ENCODE results near the gene TMEM45B. TPM values are rescaled to one million over a fixed set of nuclear protein-coding genes. Genes with fewer than 3 reads are reported as not detected.

Gene TMEM45B
- total and polyA plus RNA-seq, 2 of the 13 experiments (the other 11 are each of a cell fraction or from before 2014, with no cell fraction given): 29.1 to 181 TPM

DNA sequence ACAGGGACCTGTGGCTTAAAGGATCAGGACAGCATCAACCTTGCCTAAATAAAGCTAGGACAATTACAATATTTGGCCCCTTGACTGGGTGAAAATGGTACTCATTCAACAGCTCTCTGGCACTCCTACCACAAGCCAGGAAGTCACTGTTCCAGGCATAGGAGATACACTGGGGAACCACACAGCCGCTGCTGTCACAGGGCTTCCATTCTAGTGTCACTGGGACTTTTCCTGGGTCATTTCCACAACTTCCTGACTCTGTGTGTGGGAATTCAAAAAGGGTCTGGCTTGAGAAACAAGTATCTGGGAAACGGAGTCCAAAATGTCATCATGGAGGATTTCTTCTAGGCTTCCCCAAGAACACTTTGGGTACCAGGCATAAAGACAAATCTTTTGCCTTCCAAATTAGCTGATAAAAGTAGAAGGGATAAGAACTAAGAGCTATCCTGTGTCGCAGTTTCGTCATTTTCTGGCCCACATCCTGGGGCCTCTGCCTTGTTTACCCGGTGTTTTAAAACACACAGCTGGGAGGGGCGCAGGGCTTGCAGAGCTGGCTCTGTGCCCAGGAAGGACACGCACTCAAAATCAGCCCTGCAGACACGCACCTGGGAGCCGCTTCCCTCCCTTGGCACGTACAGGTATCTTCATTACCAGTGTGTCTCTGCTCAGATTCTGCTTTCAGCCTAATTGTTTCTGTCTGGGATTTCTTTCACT, 38.0 kb downstream of the TMEM45B start (continued):
- TF ChIP-seq, protein P1, sequence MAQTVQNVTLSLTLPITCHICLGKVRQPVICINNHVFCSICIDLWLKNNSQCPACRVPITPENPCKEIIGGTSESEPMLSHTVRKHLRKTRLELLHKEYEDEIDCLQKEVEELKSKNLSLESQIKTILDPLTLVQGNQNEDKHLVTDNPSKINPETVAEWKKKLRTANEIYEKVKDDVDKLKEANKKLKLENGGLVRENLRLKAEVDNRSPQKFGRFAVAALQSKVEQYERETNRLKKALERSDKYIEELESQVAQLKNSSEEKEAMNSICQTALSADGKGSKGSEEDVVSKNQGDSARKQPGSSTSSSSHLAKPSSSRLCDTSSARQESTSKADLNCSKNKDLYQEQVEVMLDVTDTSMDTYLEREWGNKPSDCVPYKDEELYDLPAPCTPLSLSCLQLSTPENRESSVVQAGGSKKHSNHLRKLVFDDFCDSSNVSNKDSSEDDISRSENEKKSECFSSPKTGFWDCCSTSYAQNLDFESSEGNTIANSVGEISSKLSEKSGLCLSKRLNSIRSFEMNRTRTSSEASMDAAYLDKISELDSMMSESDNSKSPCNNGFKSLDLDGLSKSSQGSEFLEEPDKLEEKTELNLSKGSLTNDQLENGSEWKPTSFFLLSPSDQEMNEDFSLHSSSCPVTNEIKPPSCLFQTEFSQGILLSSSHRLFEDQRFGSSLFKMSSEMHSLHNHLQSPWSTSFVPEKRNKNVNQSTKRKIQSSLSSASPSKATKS (CRISPR knock-in tag; IDR thresholded peaks at IDR 0.05): no peak
- TF ChIP-seq GATAD1 (CRISPR knock-in tag; IDR thresholded peaks at IDR 0.05) (peak; percentile 68), SPEN (CRISPR knock-in tag; IDR thresholded peaks at IDR 0.05; ENCODE audit: low read depth) (peak; percentile 81; the same call in 1 of the 2 replicates), ZNF234 (CRISPR knock-in tag; conservative IDR thresholded peaks at IDR 0.05) (no peak), HNRNPK (IDR thresholded peaks at IDR 0.05; ENCODE audit: low read depth, low read length, poor library complexity, severe bottlenecking) (no peak), KLF16 (CRISPR knock-in tag; IDR thresholded peaks at IDR 0.05) (peak in 1 of 2 experiments; percentile 78; a peak in 2 of 4 replicates), POLR2AphosphoS2 (IDR thresholded peaks at IDR 0.05; ENCODE audit: low read depth, low read length) (no peak), ATF7-NPFF (CRISPR knock-in tag; IDR thresholded peaks at IDR 0.05; ENCODE audit: low read depth) (no peak), ZNF577 (CRISPR knock-in tag; IDR thresholded peaks at IDR 0.05; ENCODE audit: borderline replicate concordance, low read depth) (no peak), CENPT (CRISPR knock-in tag; IDR thresholded peaks at IDR 0.05; ENCODE audit: low read depth) (no peak)
- TF ChIP-seq, protein P2, sequence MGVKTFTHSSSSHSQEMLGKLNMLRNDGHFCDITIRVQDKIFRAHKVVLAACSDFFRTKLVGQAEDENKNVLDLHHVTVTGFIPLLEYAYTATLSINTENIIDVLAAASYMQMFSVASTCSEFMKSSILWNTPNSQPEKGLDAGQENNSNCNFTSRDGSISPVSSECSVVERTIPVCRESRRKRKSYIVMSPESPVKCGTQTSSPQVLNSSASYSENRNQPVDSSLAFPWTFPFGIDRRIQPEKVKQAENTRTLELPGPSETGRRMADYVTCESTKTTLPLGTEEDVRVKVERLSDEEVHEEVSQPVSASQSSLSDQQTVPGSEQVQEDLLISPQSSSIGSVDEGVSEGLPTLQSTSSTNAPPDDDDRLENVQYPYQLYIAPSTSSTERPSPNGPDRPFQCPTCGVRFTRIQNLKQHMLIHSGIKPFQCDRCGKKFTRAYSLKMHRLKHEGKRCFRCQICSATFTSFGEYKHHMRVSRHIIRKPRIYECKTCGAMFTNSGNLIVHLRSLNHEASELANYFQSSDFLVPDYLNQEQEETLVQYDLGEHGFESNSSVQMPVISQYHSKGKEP (CRISPR knock-in tag; IDR thresholded peaks at IDR 0.05): no peak
- TF ChIP-seq, protein P3, sequence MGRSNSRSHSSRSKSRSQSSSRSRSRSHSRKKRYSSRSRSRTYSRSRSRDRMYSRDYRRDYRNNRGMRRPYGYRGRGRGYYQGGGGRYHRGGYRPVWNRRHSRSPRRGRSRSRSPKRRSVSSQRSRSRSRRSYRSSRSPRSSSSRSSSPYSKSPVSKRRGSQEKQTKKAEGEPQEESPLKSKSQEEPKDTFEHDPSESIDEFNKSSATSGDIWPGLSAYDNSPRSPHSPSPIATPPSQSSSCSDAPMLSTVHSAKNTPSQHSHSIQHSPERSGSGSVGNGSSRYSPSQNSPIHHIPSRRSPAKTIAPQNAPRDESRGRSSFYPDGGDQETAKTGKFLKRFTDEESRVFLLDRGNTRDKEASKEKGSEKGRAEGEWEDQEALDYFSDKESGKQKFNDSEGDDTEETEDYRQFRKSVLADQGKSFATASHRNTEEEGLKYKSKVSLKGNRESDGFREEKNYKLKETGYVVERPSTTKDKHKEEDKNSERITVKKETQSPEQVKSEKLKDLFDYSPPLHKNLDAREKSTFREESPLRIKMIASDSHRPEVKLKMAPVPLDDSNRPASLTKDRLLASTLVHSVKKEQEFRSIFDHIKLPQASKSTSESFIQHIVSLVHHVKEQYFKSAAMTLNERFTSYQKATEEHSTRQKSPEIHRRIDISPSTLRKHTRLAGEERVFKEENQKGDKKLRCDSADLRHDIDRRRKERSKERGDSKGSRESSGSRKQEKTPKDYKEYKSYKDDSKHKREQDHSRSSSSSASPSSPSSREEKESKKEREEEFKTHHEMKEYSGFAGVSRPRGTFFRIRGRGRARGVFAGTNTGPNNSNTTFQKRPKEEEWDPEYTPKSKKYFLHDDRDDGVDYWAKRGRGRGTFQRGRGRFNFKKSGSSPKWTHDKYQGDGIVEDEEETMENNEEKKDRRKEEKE (IDR thresholded peaks at IDR 0.05): no peak
- TF ChIP-seq, protein P4, sequence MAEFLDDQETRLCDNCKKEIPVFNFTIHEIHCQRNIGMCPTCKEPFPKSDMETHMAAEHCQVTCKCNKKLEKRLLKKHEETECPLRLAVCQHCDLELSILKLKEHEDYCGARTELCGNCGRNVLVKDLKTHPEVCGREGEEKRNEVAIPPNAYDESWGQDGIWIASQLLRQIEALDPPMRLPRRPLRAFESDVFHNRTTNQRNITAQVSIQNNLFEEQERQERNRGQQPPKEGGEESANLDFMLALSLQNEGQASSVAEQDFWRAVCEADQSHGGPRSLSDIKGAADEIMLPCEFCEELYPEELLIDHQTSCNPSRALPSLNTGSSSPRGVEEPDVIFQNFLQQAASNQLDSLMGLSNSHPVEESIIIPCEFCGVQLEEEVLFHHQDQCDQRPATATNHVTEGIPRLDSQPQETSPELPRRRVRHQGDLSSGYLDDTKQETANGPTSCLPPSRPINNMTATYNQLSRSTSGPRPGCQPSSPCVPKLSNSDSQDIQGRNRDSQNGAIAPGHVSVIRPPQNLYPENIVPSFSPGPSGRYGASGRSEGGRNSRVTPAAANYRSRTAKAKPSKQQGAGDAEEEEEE (CRISPR knock-in tag; IDR thresholded peaks at IDR 0.05; ENCODE audit: borderline replicate concordance): no peak
- TF ChIP-seq, protein P5, sequence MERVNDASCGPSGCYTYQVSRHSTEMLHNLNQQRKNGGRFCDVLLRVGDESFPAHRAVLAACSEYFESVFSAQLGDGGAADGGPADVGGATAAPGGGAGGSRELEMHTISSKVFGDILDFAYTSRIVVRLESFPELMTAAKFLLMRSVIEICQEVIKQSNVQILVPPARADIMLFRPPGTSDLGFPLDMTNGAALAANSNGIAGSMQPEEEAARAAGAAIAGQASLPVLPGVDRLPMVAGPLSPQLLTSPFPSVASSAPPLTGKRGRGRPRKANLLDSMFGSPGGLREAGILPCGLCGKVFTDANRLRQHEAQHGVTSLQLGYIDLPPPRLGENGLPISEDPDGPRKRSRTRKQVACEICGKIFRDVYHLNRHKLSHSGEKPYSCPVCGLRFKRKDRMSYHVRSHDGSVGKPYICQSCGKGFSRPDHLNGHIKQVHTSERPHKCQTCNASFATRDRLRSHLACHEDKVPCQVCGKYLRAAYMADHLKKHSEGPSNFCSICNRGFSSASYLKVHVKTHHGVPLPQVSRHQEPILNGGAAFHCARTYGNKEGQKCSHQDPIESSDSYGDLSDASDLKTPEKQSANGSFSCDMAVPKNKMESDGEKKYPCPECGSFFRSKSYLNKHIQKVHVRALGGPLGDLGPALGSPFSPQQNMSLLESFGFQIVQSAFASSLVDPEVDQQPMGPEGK (CRISPR knock-in tag; IDR thresholded peaks at IDR 0.05): peak; percentile 87
- TF ChIP-seq, protein P6, sequence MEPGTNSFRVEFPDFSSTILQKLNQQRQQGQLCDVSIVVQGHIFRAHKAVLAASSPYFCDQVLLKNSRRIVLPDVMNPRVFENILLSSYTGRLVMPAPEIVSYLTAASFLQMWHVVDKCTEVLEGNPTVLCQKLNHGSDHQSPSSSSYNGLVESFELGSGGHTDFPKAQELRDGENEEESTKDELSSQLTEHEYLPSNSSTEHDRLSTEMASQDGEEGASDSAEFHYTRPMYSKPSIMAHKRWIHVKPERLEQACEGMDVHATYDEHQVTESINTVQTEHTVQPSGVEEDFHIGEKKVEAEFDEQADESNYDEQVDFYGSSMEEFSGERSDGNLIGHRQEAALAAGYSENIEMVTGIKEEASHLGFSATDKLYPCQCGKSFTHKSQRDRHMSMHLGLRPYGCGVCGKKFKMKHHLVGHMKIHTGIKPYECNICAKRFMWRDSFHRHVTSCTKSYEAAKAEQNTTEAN (CRISPR knock-in tag; conservative IDR thresholded peaks at IDR 0.05): no peak; the same call in 1 of the 2 replicates
